Liver (tissue), 3 donors: ENCODE measurements around the gene PRELID2.

Experiments
- EGR1 ChIP-seq, 2 donors: IDR thresholded peaks; 2 replicates each; pipeline ENCODE4 v1.6.1; 2016 to 2018; ENCODE audit warnings: antibody characterized with exemption in 2 of 2, low read depth in 2 of 2
- FOXA1 ChIP-seq: IDR thresholded peaks from 2 replicates; pipeline ENCODE4 v1.6.1; 2016; ENCODE audit warnings: antibody characterized with exemption
- GABPA ChIP-seq, 2 donors: IDR thresholded peaks in 1 of 2; conservative IDR thresholded peaks in 1 of 2; 2 replicates each; pipeline ENCODE4 v1.6.1; 2016; ENCODE audit warnings: antibody characterized with exemption in 2 of 2, mild to moderate bottlenecking in 1 of 2, moderate library complexity in 1 of 2
- HNF4G ChIP-seq: IDR thresholded peaks from 2 replicates; pipeline ENCODE4 v1.6.1; 2016; ENCODE audit warnings: antibody characterized with exemption
- JUND ChIP-seq, 2 donors: IDR thresholded peaks; 2 replicates each; pipeline ENCODE4 v1.6.1; 2016; ENCODE audit warnings: antibody characterized with exemption in 2 of 2
- MAX ChIP-seq: IDR thresholded peaks from 2 replicates; pipeline ENCODE4 v1.6.1; 2016; ENCODE audit warnings: antibody characterized with exemption
- RAD21 ChIP-seq, 2 donors: IDR thresholded peaks; 2 replicates each; pipeline ENCODE4 v1.6.1; 2016; ENCODE audit warnings: antibody characterized with exemption in 2 of 2, mild to moderate bottlenecking in 2 of 2
- REST ChIP-seq: IDR thresholded peaks from 2 replicates; pipeline ENCODE4 v1.6.1; 2016; ENCODE audit warnings: antibody characterized with exemption, mild to moderate bottlenecking
- SP1 ChIP-seq: IDR thresholded peaks from 2 replicates; pipeline ENCODE4 v1.6.1; 2018; ENCODE audit warnings: antibody characterized with exemption, mild to moderate bottlenecking
- TAF1 ChIP-seq: conservative IDR thresholded peaks from 2 replicates; pipeline ENCODE4 v1.6.1; 2016; ENCODE audit warnings: antibody characterized with exemption, mild to moderate bottlenecking
- YY1 ChIP-seq: IDR thresholded peaks from 2 replicates; pipeline ENCODE4 v1.6.1; 2016; ENCODE audit warnings: antibody characterized with exemption, mild to moderate bottlenecking
- ZBTB33 ChIP-seq: IDR thresholded peaks from 2 replicates; pipeline ENCODE4 v1.6.1; 2016; ENCODE audit warnings: antibody characterized with exemption
- TF ChIP-seq, protein P1 (sequence below): fragments of 150-350 bp; IDR thresholded peaks from 2 replicates; pipeline ENCODE4 v1.5.1; 2017; ENCODE audit warnings: improper control_type of control experiment, low read depth, low read length; ENCODE audit not compliant: missing input control
- TF ChIP-seq, protein P2 (sequence below): IDR thresholded peaks from 2 replicates; pipeline ENCODE4 v1.6.1; 2016; ENCODE audit warnings: antibody characterized with exemption
- donor health status: healthy.
- donor health status: healthy.

- TF ChIP-seq, protein P1, sequence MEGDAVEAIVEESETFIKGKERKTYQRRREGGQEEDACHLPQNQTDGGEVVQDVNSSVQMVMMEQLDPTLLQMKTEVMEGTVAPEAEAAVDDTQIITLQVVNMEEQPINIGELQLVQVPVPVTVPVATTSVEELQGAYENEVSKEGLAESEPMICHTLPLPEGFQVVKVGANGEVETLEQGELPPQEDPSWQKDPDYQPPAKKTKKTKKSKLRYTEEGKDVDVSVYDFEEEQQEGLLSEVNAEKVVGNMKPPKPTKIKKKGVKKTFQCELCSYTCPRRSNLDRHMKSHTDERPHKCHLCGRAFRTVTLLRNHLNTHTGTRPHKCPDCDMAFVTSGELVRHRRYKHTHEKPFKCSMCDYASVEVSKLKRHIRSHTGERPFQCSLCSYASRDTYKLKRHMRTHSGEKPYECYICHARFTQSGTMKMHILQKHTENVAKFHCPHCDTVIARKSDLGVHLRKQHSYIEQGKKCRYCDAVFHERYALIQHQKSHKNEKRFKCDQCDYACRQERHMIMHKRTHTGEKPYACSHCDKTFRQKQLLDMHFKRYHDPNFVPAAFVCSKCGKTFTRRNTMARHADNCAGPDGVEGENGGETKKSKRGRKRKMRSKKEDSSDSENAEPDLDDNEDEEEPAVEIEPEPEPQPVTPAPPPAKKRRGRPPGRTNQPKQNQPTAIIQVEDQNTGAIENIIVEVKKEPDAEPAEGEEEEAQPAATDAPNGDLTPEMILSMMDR = no peak
- no peak for TF ChIP-seq HNF4G
- no peak for TF ChIP-seq YY1
- TF ChIP-seq SP1 = no peak
- no peak for TF ChIP-seq EGR1 (IDR thresholded peaks at IDR 0.05; ENCODE audit: low read depth in 2 of 2)
- no peak for TF ChIP-seq TAF1
- no peak for TF ChIP-seq MAX
- TF ChIP-seq JUND (IDR thresholded peaks at IDR 0.05) = no peak
- no peak for TF ChIP-seq RAD21 (IDR thresholded peaks at IDR 0.05)
- no peak for TF ChIP-seq REST
- no peak for TF ChIP-seq ZBTB33
- no peak for TF ChIP-seq GABPA (IDR thresholded peaks at IDR 0.05 in 1 of 2, conservative IDR thresholded peaks at IDR 0.05 in 1 of 2)
- no peak for TF ChIP-seq FOXA1
- TF ChIP-seq, protein P2, sequence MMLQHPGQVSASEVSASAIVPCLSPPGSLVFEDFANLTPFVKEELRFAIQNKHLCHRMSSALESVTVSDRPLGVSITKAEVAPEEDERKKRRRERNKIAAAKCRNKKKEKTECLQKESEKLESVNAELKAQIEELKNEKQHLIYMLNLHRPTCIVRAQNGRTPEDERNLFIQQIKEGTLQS = no peak
These were observed 3.1 kb upstream of the PRELID2 start for GRCh38 chr5:145838276-145838675.
